CD4-positive, alpha-beta T cell (primary cell): Measurements from ENCODE around the gene CCDC187. TPM values are rescaled to one million over a fixed set of nuclear protein-coding genes. Genes with fewer than 3 reads are reported as not detected.

Source experiments
- ATAC-seq: fragments of 200-7000 bp; cut with Tn5 transposase; one replicate; pipeline ENCODE4 v1.10.0; 2022; ENCODE audit warnings: mild to moderate bottlenecking; ENCODE audit not compliant: poor library complexity
- CTCF ChIA-PET: fragments of 350-600 bp; sonication (Branson Sonifier 250); formaldehyde crosslinking; loops from one replicate; lab custom pipeline; 2021; ENCODE audit warnings: antibody characterized with exemption, inconsistent platforms; lab: Charles Lee
- POLR2A ChIA-PET: fragments of 350-600 bp; sonication (Branson Sonifier 250); formaldehyde crosslinking; loops from one replicate; lab custom pipeline; 2021; ENCODE audit warnings: antibody characterized with exemption, inconsistent platforms; lab: Charles Lee
- DNase-seq, 14 experiments: peaks; one replicate each; pipeline ENCODE4 v3.0.0-alpha.2; 2013 to 2020; ENCODE audit warnings: mixed read lengths in 2 of 14
- H3K27ac ChIP-seq, 2 donors: one replicate each; pipeline versions ENCODE4 v1.5.1 to v1.7.0; 2013; ENCODE audit warnings: low read length in 2 of 2, low read depth in 1 of 2, mild to moderate bottlenecking in 1 of 2
- H3K27me3 ChIP-seq, 2 experiments: 1 replicate in 1 of 2; 2 replicates in 1 of 2; pipeline versions ENCODE4 v1.6.1 to v1.7.0; 2013; ENCODE audit warnings: low read length in 2 of 2, control low read depth in 1 of 2, mild to moderate bottlenecking in 1 of 2, moderate library complexity in 1 of 2; ENCODE audit not compliant: insufficient read depth in 2 of 2, control insufficient read depth in 1 of 2
- H3K36me3 ChIP-seq: one replicate; pipeline ENCODE4 v1.6.1; 2013; ENCODE audit warnings: low read length, control low read depth; ENCODE audit not compliant: insufficient read depth
- H3K4me1 ChIP-seq: one replicate; pipeline ENCODE4 v1.6.1; 2013; ENCODE audit warnings: low read length, control low read depth; ENCODE audit not compliant: insufficient read depth
- H3K4me3 ChIP-seq: one replicate; pipeline ENCODE4 v1.5.1; 2013; ENCODE audit warnings: mild to moderate bottlenecking, low read length, moderate library complexity
- H3K9me3 ChIP-seq, 2 experiments: 1 replicate in 1 of 2; 2 replicates in 1 of 2; pipeline versions ENCODE4 v1.6.1 to v1.7.0; 2013; ENCODE audit warnings: low read length in 2 of 2, mild to moderate bottlenecking in 2 of 2, control low read depth in 1 of 2, moderate library complexity in 1 of 2; ENCODE audit not compliant: control insufficient read depth in 1 of 2, insufficient read depth in 1 of 2
- H3K27ac Mint-ChIP-seq: one replicate; pipeline ENCODE4 v1.8.0; 2020; ENCODE audit warnings: mixed read lengths
- H3K27me3 Mint-ChIP-seq: one replicate; pipeline ENCODE4 v1.8.0; 2021; ENCODE audit warnings: mixed read lengths
- H3K36me3 Mint-ChIP-seq: one replicate; pipeline ENCODE4 v1.8.0; 2021; ENCODE audit warnings: low read depth, mixed read lengths
- H3K4me1 Mint-ChIP-seq: one replicate; pipeline ENCODE4 v1.8.0; 2021; ENCODE audit warnings: low read depth, mixed read lengths
- H3K4me3 Mint-ChIP-seq: one replicate; pipeline ENCODE4 v1.8.0; 2020; ENCODE audit warnings: mild to moderate bottlenecking, mixed read lengths
- H3K9me3 Mint-ChIP-seq: one replicate; pipeline ENCODE4 v1.8.0; 2020; ENCODE audit warnings: mixed read lengths
- CTCF ChIP-seq: fragments of 200-600 bp; IDR thresholded peaks from one replicate; pipeline ENCODE4 v1.8.0; 2022; ENCODE audit warnings: antibody characterized with exemption, mild to moderate bottlenecking
- intact Hi-C, 2 experiments: fragments of 100-400 bp; cut with DNase I in 1 of 2; cut with micrococcal nuclease in 1 of 2; formaldehyde crosslinking; loops; one replicate each; pipeline versions ENCODE4 v1.15.1 to v1.9.0; 2023 to 2025; cut with DNase I, micrococcal nuclease
- total RNA-seq, 174 experiments: library from RNA in 2 of 174; stranded (reverse) in 2 of 174; gene quantifications; one replicate each; pipeline ENCODE4 v1.2.3 and lab custom pipeline; 2021 to 2026

CCDC187 gene
- total RNA-seq, 2 experiments from 2014 or later, result not detected

- Histone ChIP-seq H3K9me3 (no peaks in the 10 kb centered on the region), H3K36me3 (no peaks in the 10 kb centered on the region), H3K27me3 (no peaks in the 10 kb centered on the region), H3K27ac (no peak overlapping the region), H3K4me3 (no peak overlapping the region), H3K4me1 (peaks cover 4% of the 10 kb centered on the region)
- no peaks in the 10 kb centered on the region for H3K9me3 Mint-ChIP-seq
- peak in 9 of 14 experiments; percentile 19 to 61 (median 32) for DNase-seq
- TF ChIP-seq CTCF, result no peak
- H3K27ac Mint-ChIP-seq, result no peak overlapping the region
- no peaks in the 10 kb centered on the region for H3K27me3 Mint-ChIP-seq
- ATAC-seq, result peak; percentile 36
- no peak overlapping the region for H3K4me3 Mint-ChIP-seq
- ChIA-PET POLR2A (no interaction called here), CTCF (no interaction called here)
- H3K4me1 Mint-ChIP-seq, result no peaks in the 10 kb centered on the region
- H3K36me3 Mint-ChIP-seq, result no peaks in the 10 kb centered on the region
- intact Hi-C loops, result no loop called here
Measured at GRCh38 chr9:136339173-136339957, 35.5 kb upstream of the CCDC187 start.

GRCh38 chr9:136338511-136338910 is 34.6 kb upstream of the CCDC187 start:
- CTCF ChIA-PET, result no interaction called here
- intact Hi-C loops, result no loop called here
- TF ChIP-seq CTCF, result no peak
- Mint-ChIP-seq H3K4me1 (no peaks in the 10 kb centered on the region), H3K4me3 (no peak overlapping the region), H3K9me3 (no peaks in the 10 kb centered on the region), H3K27me3 (no peaks in the 10 kb centered on the region), H3K36me3 (no peaks in the 10 kb centered on the region), H3K27ac (no peak overlapping the region)
- DNase-seq, result no peak
- ATAC-seq, result no peak
- POLR2A ChIA-PET, result no interaction called here
- Histone ChIP-seq H3K4me3 (no peak overlapping the region), H3K36me3 (no peaks in the 10 kb centered on the region), H3K4me1 (peaks cover 4% of the 10 kb centered on the region), H3K9me3 (no peaks in the 10 kb centered on the region), H3K27me3 (no peaks in the 10 kb centered on the region), H3K27ac (no peak overlapping the region)

DNA sequence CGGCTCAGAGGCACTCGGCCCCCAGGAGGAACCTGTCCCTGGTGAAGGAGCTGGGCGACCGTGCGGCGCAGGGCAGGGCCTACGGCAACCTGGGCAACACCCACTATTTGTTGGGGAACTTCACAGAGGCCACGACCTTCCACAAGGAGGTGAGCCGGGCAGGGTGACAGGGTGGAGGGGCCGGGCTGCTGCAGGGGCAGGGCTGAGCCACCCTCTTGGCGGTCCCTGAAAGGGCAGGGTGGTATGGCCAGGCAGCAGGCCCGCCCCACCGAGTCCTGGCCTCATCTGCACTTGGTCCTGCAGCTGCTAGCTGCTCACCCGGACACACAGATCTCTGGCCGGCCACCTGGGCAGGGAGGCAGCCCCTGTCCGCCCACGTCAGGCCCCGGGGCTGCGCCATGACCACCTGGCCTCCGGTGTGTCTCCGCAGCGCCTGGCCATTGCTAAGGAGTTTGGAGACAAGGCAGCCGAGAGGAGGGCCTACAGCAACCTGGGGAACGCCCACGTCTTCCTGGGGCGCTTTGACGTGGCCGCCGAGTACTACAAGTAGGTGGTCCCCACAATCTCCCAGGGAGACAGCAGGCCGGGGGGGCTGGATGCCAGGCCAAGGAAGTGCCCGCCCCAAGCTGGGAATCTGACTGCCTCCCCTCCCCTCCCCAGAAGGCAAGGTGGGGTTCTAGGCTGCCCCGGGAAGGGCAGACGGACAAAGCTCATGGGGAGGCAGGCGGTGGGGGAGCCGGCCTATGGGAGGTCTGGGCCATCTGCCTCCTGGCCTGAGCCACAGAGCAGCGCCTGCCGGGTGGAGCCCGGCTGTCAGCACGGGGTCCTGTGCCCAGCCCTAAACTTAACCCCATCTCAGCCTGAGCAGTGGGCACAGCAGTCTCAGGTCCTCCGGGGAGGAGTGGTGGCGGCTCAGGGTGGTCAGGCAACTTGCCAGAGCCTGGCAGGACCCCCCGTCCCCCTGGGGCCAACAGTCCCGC is 33.8 kb upstream of the CCDC187 start:
- CTCF ChIA-PET, result no interaction called here
- no peak for TF ChIP-seq CTCF
- Histone ChIP-seq H3K4me3 (no peak overlapping the region), H3K36me3 (no peaks in the 10 kb centered on the region), H3K27me3 (no peaks in the 10 kb centered on the region), H3K4me1 (peaks cover under 1% of the 10 kb centered on the region), H3K9me3 (no peaks in the 10 kb centered on the region), H3K27ac (no peak overlapping the region)
- no peaks in the 10 kb centered on the region for H3K36me3 Mint-ChIP-seq
- POLR2A ChIA-PET, result no interaction called here
- no peaks in the 10 kb centered on the region for H3K27me3 Mint-ChIP-seq
- H3K27ac Mint-ChIP-seq, result no peak overlapping the region
- intact Hi-C loops, result no loop called here
- no peaks in the 10 kb centered on the region for H3K9me3 Mint-ChIP-seq
- ATAC-seq, result no peak
- DNase-seq, result no peak
- H3K4me3 Mint-ChIP-seq, result no peak overlapping the region
- no peaks in the 10 kb centered on the region for H3K4me1 Mint-ChIP-seq
